ENCODE results near the gene SHISA3.

GRCh38 chr4:42363614-42364013 lies 33.7 kb upstream of the SHISA3 start:
- no peak for TF ChIP-seq CTCF (IDR thresholded peaks at IDR 0.05)
- no peak for TF ChIP-seq POLR2AphosphoS5 (IDR thresholded peaks at IDR 0.05)
- TF ChIP-seq POLR2A (IDR thresholded peaks at IDR 0.05), result no peak
- no peak for TF ChIP-seq EP300 (IDR thresholded peaks at IDR 0.05)

All from upper lobe of left lung (tissue), 4 donors.